ENCODE data around the gene C7orf25.

- TF ChIP-seq CTCF (IDR thresholded peaks at IDR 0.05) (no peak), POLR2AphosphoS5 (IDR thresholded peaks at IDR 0.05; ENCODE audit: low read depth, low read length) (no peak), REST (IDR thresholded peaks at IDR 0.05; ENCODE audit: insufficient read depth in 1 of 2, low read depth in 2 of 2, low read length in 1 of 2) (no peak)
Observed at GRCh38 chr7:42868480-42868879, 43.4 kb downstream of the C7orf25 start.
